Large intestine (tissue), 3 donors: ENCODE measurements around the gene ELMO1. TPM values are rescaled to one million over a fixed set of nuclear protein-coding genes. Genes with fewer than 3 reads are reported as not detected.

ENCODE experiments used
- DNase-seq, 2 donors: peaks; one replicate each; pipeline versions ENCODE4 v3.0.0 to v3.0.0-alpha.2; 2013
- H3K27ac ChIP-seq: one replicate; pipeline ENCODE4 v1.5.1; 2013; ENCODE audit warnings: low read length
- H3K27me3 ChIP-seq: 2 replicates; pipeline ENCODE4 v1.6.1; 2013; ENCODE audit warnings: low read length; ENCODE audit not compliant: control insufficient read depth, insufficient read depth
- H3K36me3 ChIP-seq: 2 replicates; pipeline ENCODE4 v1.6.1; 2013; ENCODE audit warnings: low read length; ENCODE audit not compliant: control insufficient read depth, insufficient read depth
- H3K4me1 ChIP-seq: one replicate; pipeline ENCODE4 v1.6.1; 2013; ENCODE audit warnings: low read length; ENCODE audit not compliant: control insufficient read depth, insufficient read depth
- H3K4me3 ChIP-seq: one replicate; pipeline ENCODE4 v1.5.1; 2013; ENCODE audit warnings: low read length
- H3K9me3 ChIP-seq: one replicate; pipeline ENCODE4 v1.6.1; 2013; ENCODE audit warnings: mild to moderate bottlenecking, low read depth, low read length, moderate library complexity; ENCODE audit not compliant: control insufficient read depth
- WGBS: methylation state at CpG from one replicate; pipeline ENCODE4 v1.1.5; 2013; ENCODE audit warnings: low lambda C conversion rate; ENCODE audit not compliant: insufficient coverage; 5-methylcytosine and 5-hydroxymethylcytosine counted together
- polyA plus RNA-seq: library from polyadenylated mRNA; unstranded; fragments of 120-200 nt; gene quantifications from one replicate; pipeline ENCODE4 v1.2.1, GENCODE V29; 2013

Gene ELMO1
- polyA plus RNA-seq, 1 donor: 9.5 TPM

- 80% methylated on average over 1 of the region's 1 CpG for WGBS
- DNase-seq: no peak
- Histone ChIP-seq H3K4me1 (peaks cover 4% of the 10 kb centered on the region), H3K27ac (no peak overlapping the region), H3K9me3 (peaks cover 5% of the 10 kb centered on the region), H3K4me3 (no peak overlapping the region), H3K36me3 (no peaks in the 10 kb centered on the region), H3K27me3 (peaks cover 24% of the 10 kb centered on the region)
Measured at GRCh38 chr7:37443627-37444026, 5.0 kb downstream of the ELMO1 start.

DNA sequence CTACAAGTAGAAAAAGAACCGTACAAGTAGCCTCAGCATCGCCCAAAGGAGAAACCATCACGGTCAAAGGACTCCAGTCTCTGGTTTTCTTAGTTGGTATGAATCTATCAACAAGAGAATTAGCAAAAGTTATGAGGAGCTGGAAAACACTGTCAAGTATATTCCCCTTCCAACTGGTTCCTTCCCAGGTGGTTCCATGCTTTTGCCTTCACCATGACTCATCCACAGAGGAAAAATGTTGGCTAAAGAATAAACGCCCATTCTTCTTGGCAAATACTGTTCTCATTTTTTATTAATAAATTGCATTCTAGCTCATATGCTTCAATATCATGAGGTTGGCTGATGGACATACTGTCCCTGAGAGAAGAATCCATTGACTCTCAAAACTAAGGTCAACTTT lies 6.4 kb downstream of the ELMO1 start:
- WGBS: 60% methylated on average over 1 of the region's 4 CpGs
- DNase-seq: no peak
- H3K9me3 ChIP-seq: no peaks in the 10 kb centered on the region
- peaks cover 15% of the 10 kb centered on the region for H3K27me3 ChIP-seq
- H3K4me3 ChIP-seq: no peak overlapping the region
- no peaks in the 10 kb centered on the region for H3K36me3 ChIP-seq
- H3K4me1 ChIP-seq: peaks cover 1% of the 10 kb centered on the region
- no peak overlapping the region for H3K27ac ChIP-seq

- H3K27me3 ChIP-seq: peaks cover 10% of the 10 kb centered on the region
- DNase-seq: no peak
- H3K36me3 ChIP-seq: no peaks in the 10 kb centered on the region
- no peaks in the 10 kb centered on the region for H3K9me3 ChIP-seq
- no peak overlapping the region for H3K4me3 ChIP-seq
- no peak overlapping the region for H3K27ac ChIP-seq
- WGBS: 72% methylated on average over 2 of the region's 3 CpGs
- no peaks in the 10 kb centered on the region for H3K4me1 ChIP-seq
Measured at GRCh38 chr7:37441816-37442215, 6.8 kb downstream of the ELMO1 start.

- no peak overlapping the region for H3K27ac ChIP-seq
- WGBS: 43% methylated on average over 1 of the region's 3 CpGs
- no peaks in the 10 kb centered on the region for H3K36me3 ChIP-seq
- no peak overlapping the region for H3K4me3 ChIP-seq
- H3K4me1 ChIP-seq: no peaks in the 10 kb centered on the region
- no peak for DNase-seq
- no peaks in the 10 kb centered on the region for H3K9me3 ChIP-seq
- peaks cover 6% of the 10 kb centered on the region for H3K27me3 ChIP-seq
Measured at GRCh38 chr7:37441386-37441760, 7.3 kb downstream of the ELMO1 start.

- H3K9me3 ChIP-seq: no peaks in the 10 kb centered on the region
- WGBS: 60% methylated on average over 3 of the region's 8 CpGs
- H3K4me1 ChIP-seq: no peaks in the 10 kb centered on the region
- DNase-seq: no peak
- H3K4me3 ChIP-seq: no peak overlapping the region
- no peak overlapping the region for H3K27ac ChIP-seq
- H3K27me3 ChIP-seq: peaks cover 4% of the 10 kb centered on the region
- no peaks in the 10 kb centered on the region for H3K36me3 ChIP-seq
Measured at GRCh38 chr7:37440738-37441385, 7.8 kb downstream of the ELMO1 start.

- 100% methylated on average over 1 of the region's 1 CpG for WGBS
- Histone ChIP-seq H3K27ac (no peak overlapping the region), H3K9me3 (no peaks in the 10 kb centered on the region), H3K4me1 (no peaks in the 10 kb centered on the region), H3K36me3 (no peaks in the 10 kb centered on the region), H3K27me3 (peaks cover 4% of the 10 kb centered on the region), H3K4me3 (no peak overlapping the region)
- DNase-seq: no peak
Measured at GRCh38 chr7:37439653-37440026, 9.0 kb downstream of the ELMO1 start.

DNA sequence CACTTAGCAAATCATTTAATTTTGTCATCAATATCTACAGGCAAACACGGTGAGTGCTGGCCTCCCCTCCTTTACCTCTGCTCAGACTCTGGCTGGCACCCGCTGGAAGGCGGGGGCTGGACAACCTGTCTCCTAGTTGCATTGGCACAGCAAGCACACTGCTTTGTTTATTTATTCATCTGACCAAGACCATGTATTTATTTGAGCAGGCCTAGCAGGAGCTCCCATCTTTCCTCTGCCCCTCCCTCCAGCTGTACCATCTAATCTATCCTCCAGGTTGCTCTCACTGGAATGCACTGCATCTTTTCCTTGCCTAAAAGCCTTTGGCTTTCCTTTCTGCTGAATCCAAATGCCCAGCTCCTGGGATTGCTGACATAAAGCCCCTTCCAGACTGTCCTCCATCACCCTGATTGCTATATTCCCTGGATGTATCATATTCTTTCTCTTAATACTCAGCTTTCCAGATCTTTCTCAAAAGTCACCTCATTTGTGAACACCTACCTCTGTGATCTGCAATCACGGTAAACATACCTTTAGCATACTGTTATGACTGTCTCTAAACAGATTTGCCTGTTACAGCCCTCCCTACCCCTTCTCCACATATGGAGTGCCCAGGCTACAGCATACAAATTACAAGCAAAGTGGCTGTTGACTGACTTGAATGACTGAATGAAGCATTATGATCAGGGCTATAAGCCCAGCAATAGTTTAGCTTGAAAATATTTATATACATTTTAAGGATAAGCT lies 9.6 kb downstream of the ELMO1 start:
- H3K27me3 ChIP-seq: peaks cover 4% of the 10 kb centered on the region
- H3K27ac ChIP-seq: no peak overlapping the region
- H3K36me3 ChIP-seq: no peaks in the 10 kb centered on the region
- H3K4me1 ChIP-seq: no peaks in the 10 kb centered on the region
- H3K9me3 ChIP-seq: no peaks in the 10 kb centered on the region
- 100% methylated on average over 1 of the region's 4 CpGs for whole genome bisulfite sequencing
- no peak overlapping the region for H3K4me3 ChIP-seq
- DNase-seq: no peak

GRCh38 chr7:37435156-37435855 lies 13.4 kb downstream of the ELMO1 start:
- 50% methylated on average over 1 of the region's 6 CpGs for WGBS

DNA sequence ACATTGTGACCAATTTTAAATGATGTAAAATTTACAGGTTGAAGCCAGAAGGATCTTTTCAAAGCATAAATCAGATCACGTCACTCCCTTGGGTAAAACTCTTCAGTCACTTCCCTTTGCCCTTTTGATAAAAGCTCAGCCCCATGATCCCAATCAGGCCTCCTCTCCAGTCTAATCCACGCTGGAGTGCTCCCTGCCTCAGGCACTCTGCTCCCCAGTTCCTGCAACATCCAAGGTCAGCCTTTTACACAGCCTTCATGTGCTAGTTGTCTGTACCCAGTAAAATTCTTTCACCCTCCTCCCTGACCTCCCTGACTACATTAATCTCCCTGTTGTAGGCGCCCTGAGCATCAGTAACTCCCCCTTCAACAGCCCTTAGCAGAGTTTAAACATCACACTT lies 14.1 kb downstream of the ELMO1 start:
- H3K4me1 ChIP-seq: no peaks in the 10 kb centered on the region
- H3K9me3 ChIP-seq: no peaks in the 10 kb centered on the region
- WGBS: 40% methylated on average over 1 of the region's 3 CpGs
- DNase-seq: no peak
- no peaks in the 10 kb centered on the region for H3K36me3 ChIP-seq
- peaks cover 2% of the 10 kb centered on the region for H3K27me3 ChIP-seq
- no peak overlapping the region for H3K27ac ChIP-seq
- H3K4me3 ChIP-seq: no peak overlapping the region

More at GRCh38 chr7:37435156-37435855, 13.4 kb downstream of the ELMO1 start:
- Histone ChIP-seq H3K36me3 (no peaks in the 10 kb centered on the region), H3K9me3 (no peaks in the 10 kb centered on the region), H3K27ac (no peak overlapping the region), H3K4me1 (no peaks in the 10 kb centered on the region), H3K27me3 (peaks cover 2% of the 10 kb centered on the region), H3K4me3 (no peak overlapping the region)
- no peak for DNase-seq

DNA sequence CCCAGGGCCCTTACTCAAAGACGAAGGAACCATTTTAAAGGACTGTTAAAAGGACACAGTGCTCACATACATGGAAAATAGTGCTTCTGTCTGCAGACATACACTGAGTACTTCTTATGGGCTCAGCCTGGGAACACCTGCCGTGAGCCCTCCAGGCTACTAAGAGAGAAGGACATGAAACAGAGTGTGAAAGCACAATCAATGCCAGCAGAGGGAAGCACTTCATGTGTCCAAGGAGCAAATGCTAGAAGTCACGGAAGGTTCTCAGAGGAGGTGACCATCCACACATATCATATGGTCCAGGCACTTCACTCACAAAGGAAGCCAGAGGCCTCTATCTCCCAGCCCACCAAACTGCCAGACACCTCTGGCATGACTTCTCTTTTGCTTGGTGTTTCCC lies 15.5 kb downstream of the ELMO1 start:
- H3K27ac ChIP-seq: no peak overlapping the region
- WGBS: no CpG with 5 or more reads among the region's 3 CpGs
- peaks cover 2% of the 10 kb centered on the region for H3K27me3 ChIP-seq

More for the DNA sequence above, 15.5 kb downstream of the ELMO1 start:
- H3K9me3 ChIP-seq: no peaks in the 10 kb centered on the region
- H3K36me3 ChIP-seq: no peaks in the 10 kb centered on the region
- H3K4me1 ChIP-seq: no peaks in the 10 kb centered on the region
- DNase-seq: no peak
- no peak overlapping the region for H3K4me3 ChIP-seq
